Tongue (tissue), 2 donors: ENCODE results near the gene KCNQ1. TPM values are rescaled to one million over a fixed set of nuclear protein-coding genes. Genes with fewer than 3 reads are reported as not detected.

Experiments
- DNase-seq: peaks from one replicate; pipeline ENCODE4 v3.0.0-alpha.2; 2015
- total RNA-seq: library from RNA; depleted of rRNA; stranded (reverse); fragments of >200 nt; gene quantifications from one replicate; pipeline ENCODE4 v1.2.3, GENCODE V29; 2014

KCNQ1 gene
- total RNA-seq, 1 donor from 2014 or later, result 2.6 TPM

GRCh38 chr11:2732940-2733628 is 288.3 kb downstream of the KCNQ1 start:
- no peak for DNase-seq

GRCh38 chr11:2734181-2735052 is 289.6 kb downstream of the KCNQ1 start:
- no peak for DNase-seq

- DNase-seq, result no peak
These were observed 290.3 kb downstream of the KCNQ1 start for GRCh38 chr11:2735053-2735589.

- DNase-seq, result no peak
These were observed 291.9 kb downstream of the KCNQ1 start for GRCh38 chr11:2736577-2737225.

- no peak for DNase-seq
These were observed 292.4 kb downstream of the KCNQ1 start for GRCh38 chr11:2737226-2737590.

GRCh38 chr11:2737866-2738265 is 293.1 kb downstream of the KCNQ1 start:
- DNase-seq, result no peak

- no peak for DNase-seq
These were observed 294.0 kb downstream of the KCNQ1 start for GRCh38 chr11:2738551-2739431.

GRCh38 chr11:2739531-2740274 is 294.9 kb downstream of the KCNQ1 start:
- no peak for DNase-seq

- no peak for DNase-seq
These were observed 295.6 kb downstream of the KCNQ1 start for GRCh38 chr11:2740275-2740940.

GRCh38 chr11:2741006-2741376 is 296.2 kb downstream of the KCNQ1 start:
- no peak for DNase-seq

GRCh38 chr11:2741377-2742131 is 296.7 kb downstream of the KCNQ1 start:
- DNase-seq, result peak; percentile 64

- no peak for DNase-seq
These were observed 297.4 kb downstream of the KCNQ1 start for GRCh38 chr11:2742201-2742600.

GRCh38 chr11:2742611-2743426 is 298.0 kb downstream of the KCNQ1 start:
- DNase-seq, result no peak

- DNase-seq, result no peak
These were observed 298.8 kb downstream of the KCNQ1 start for GRCh38 chr11:2743427-2744110.

- DNase-seq, result no peak
These were observed 299.4 kb downstream of the KCNQ1 start for GRCh38 chr11:2744166-2744565.

GRCh38 chr11:2745511-2745910 is 300.7 kb downstream of the KCNQ1 start:
- DNase-seq, result no peak

- no peak for DNase-seq
These were observed 301.8 kb downstream of the KCNQ1 start for GRCh38 chr11:2746401-2747247.
